GM18511 (cell line): ENCODE measurements around the gene NALCN.
A peak's percentile ranks its signal among the peaks of the same experiment; 100 is the strongest.

Source experiments
- ATAC-seq: cut with Tn5 transposase; IDR thresholded peaks from one replicate; pipeline ENCODE4 v1.9.1; 2021; ENCODE audit warnings: mild to moderate bottlenecking, moderate library complexity; ENCODE audit not compliant: unreplicated experiment

The NALCN gene

DNA sequence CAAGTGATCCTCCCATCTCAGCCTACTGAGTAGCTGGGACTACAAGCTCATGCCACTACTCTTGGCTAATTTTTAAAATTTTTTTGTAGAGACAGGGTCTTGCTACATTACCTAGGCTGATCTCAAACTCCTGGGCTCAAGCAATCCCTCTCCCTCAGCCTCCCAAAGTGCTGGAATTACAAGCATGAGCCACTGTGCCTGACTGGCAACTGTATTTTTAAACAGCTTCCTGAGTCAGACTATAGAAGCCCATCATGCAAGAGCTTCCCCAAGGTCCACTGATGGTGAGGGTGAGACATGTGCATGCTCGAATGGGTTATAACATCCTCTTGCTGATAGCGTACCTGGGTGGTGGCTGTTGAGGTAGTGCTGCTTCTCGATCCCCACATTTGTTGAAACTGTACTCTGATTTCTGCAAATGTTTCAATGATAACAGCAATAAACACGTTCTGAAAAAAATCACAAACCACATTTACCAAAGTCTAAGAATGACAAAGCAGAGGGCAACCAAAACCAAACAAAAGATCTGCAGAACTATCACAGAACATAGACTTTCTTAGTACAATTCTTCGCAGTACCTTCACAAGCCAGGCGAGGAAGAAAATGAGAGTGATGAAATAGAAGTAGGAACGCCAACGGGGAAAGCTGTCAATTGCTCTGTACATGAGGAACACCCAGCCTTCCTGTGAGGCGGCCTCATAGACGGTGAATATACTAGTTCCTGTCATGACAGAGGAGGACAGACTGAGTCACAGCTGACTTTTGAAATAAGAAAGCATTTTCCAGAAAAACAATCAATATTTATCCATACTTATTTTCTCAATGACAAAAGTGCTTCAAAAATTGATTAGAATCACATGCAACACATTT lies 124.4 kb downstream of the NALCN start:
- ATAC-seq, result no peak

DNA sequence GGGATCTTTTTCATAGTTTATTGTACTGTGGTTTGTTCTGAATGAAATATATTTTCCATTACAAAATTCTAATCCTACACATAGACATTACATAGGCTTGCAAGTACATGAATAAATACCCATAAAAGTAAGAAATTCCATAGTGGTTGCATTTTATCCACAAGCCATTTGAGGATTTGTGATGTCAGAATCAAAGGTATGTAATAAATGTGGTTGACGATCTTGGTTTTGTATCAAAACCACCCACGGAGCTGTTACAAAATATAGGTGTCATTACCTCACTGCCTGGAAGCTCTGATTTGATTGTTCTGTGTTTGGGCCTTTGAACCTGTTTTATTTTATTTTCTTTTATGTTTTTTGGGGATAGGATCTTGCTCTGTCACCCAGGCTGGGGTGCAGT lies 125.1 kb downstream of the NALCN start:
- ATAC-seq, result no peak

DNA sequence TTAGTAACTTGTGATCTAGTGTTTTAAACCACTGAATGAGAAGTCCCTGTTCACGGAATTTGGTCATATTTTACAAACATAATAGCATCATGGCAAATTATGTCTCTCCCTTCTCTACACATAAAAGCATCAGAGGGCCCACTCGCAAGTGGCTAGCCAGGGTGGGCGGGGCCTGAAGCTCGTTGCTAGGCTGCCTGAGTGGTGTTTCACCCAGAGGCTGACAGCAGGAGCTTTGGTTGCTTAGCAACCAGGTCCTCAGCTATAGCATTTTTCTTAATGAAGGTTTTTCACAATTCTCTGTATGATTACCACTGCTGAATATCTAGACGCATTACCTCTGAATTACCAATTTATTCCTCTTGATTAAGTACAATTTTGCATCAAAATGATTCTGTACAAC lies 126.5 kb downstream of the NALCN start:
- ATAC-seq, result no peak

DNA sequence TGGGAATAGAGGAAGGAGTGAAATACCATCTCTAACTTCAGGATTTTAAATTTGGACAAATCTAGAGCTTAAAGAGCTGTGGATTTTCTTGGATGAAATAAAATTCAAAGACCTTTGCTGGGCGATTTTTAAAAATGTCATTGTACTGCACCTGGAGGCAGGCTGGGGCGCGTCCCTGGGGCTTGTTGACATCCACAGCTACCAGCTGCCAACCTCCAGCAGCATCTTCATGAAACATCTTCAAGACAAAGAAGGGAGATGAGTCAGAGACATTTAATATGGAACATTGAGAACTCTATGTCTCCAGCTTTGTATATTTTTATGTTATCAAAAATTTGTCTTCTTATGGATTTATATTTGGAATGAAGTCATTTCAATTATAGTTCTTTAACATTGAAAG lies 132.5 kb downstream of the NALCN start:
- ATAC-seq, result no peak

DNA sequence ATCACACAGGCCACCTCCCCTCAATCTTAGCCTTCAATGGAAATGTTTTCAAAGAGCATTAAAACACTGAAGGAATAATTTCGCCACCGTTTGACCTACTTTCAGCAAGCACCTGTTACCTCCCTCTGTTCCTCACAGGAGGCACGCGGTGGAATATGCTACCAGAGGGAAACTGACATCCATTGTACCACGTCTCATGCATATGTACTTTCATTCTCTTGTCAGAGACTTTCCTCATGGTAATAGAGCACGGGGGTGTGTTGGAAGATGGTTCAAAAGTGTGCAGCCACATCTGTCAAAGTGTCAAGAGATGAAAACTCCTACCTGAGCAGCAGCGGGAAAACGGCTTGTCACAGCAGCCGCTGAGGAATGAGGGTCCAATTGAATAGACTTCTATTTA lies 143.4 kb downstream of the NALCN start:
- no peak for ATAC-seq

DNA sequence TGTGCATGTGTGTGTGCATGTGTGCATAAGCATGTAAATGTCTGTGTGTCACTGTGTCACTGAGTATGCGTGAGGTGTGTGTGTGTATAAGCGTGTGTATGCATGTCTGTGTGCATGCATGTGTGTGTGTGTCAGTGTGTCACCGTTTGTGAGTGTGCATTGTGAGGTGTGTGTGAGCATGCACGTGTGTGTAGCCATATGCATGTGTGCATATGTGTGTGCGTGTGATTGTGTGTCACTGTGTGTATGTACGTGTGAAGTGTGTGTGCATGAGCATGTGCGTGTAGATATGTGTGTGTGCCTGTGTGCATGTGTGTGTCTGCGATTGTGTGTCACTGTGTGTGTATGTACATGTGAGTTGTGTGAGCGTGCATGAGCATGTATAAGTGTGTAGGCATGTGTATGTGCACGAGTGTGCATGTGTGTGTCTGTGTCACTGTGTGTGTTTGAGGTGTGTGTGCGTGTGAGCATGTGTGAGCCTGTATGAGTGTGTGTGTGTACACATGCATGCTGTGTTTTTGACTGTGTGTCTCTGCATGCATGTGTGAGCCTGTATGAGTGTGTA lies 144.5 kb downstream of the NALCN start:
- no peak for ATAC-seq

DNA sequence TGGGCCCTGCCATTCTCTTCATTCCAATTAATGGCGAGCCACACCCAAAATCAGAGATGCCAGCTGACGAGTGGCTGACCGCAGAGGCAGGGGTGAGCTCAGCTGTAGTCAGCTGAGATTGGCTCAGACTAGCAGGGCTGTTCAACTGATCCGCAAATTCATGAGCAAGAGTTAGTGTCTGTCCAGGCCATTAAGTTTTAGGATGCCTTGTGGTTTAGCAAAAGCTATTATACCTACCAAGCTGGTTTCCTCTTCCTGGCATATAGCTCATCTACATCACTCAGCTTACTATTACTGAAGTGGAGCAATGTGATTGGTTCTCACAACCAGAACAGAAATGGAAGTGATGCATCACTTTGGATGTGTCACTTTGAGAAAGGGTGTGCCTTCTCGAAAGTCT lies 148.7 kb downstream of the NALCN start:
- ATAC-seq, result no peak

DNA sequence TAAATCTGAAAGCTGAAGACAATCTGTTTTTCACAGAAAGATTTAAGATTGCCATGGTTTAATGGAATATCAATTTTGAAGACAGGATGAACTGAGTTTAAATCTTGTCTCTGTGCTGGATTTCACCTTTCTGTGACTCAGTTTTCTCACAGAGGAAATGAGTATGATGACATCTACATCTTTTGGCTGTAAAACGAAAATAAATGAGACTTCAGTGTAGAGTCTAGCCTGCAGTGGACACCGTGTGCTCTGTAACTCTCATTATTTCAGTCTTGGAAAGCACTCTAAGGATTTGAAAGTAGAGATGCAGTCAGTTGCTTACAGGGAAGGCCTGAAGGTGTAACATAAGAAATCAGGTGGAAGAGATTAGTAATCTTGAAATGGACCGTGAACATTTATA lies 150.4 kb downstream of the NALCN start:
- ATAC-seq, result no peak

DNA sequence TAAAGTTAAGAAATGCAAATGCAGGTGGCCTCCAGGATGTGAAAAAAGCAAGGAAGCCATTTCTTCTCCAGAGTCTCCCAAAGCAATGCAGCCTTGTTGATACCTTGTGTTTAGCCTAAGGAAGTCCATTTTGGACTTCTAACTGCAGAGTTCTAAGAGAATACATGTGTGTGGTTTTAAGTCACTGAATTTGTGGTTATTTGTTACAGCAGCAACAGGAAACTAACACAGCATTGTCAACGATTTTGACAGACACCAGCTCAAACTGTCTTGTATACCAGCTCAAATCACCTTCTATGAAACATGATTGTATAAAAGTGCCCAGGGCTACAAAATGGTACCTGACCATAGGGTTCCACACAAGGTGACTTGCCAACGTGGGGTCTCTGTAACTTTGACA lies 151.4 kb downstream of the NALCN start:
- ATAC-seq, result no peak

DNA sequence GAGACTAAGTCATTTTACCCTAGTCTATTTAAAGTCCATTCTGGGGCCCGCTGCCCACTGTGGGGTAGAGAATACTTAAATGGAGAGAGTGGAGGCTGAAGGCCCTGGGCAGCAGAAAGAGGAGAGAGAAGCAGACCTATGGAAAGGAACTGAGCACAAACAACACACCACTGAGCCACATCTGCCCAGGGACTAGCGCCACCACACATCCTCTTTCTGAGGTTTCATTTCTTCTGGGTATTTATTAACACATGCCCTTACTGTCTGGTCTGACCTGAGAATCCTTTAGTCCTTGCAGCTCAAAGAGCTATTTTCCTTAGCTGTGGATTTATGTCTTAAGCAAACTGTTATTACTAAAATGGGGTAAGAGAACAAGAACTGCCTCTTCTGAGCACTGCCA lies 154.0 kb downstream of the NALCN start:
- peak; percentile 67 for ATAC-seq

DNA sequence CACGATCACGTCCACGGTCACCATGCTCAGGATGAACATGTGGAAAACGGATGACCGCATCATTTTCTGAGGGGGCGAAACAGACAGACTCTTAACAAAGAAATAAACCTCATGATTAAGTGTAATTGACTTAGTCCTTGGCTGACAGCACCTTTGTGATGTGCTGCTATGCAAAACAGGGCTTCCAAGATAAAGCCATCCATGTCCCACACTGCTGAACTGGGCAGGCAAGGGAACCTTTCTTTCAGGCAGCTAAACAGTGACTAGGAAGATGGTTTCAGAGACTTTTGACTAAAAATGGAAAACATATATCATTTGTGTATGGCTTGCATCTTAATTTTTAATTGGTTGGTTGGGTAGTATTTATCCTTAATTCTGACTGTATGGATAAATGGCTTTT lies 157.8 kb downstream of the NALCN start:
- peak; percentile 3 for ATAC-seq

DNA sequence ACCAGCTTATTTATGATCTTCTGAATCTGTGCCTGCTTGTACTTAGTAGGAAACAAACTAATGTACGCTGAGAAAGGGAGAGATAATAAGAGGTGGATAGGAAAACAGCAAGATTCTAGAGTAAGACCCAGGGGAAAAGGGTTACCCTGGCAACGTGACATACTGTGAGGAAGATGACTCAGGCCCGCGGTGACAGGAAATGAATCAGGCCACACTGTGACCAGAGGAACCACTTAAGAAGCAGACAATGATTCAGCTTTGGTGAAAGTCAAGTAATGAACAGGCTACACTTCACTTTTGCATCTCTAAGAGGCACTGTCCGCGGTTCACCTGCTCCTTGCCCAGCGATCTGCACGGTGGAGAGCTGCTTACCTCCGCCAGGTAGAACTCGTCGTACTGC lies 158.2 kb downstream of the NALCN start:
- ATAC-seq, result peak; percentile 97

DNA sequence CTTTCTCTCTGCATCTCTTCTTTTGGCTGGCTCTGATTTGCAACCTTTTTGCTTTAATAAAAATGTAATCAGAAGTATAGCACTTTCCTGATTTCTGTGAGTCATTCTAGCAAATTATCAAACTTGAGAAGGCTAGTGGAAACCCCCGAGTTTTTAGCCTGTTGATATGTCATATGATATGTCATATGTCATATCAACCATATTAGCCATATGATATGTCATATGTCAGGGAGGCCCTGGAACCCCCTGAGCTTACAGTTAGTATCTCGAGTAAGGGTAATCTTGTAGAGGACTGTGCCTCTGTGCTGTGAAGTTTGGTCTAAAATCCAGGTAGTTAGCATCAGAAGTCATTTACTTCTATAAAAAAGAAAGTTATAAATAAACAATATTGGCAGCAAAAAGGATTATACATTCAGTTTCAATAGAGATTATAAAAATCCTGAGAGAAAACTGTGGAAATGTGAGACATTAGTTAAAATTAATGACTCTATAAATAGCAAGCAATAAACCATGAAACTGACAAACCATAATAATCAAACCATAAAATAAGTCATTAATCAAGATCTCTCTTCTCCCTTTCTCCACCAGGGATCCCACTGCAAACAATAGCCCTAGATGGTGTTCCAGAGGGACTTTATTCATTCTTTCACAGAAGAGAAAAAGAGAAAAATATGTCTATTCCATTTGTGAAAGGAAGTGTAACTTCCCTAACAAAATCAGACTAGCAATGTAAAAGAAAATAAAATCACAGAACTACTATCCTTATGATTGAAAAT lies 167.4 kb downstream of the NALCN start:
- no peak for ATAC-seq

DNA sequence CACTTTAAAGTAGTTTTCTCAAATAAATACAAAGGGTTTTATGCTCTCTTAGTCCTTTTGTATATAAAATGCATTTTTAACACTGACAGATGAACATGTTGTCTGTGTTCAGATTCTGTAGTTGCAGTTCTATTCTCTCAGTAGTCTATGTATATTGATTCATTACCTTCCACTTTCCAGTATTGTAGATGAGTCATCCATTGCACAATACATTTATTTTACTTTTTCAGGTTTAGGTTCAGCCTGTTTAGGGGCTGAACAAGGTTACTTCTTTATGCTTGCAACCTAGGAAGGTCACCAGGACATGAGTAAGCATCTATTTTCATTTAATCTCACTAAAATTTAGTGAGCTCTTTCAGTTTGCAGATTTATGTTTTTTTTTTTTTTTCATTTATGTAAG lies 173.6 kb downstream of the NALCN start:
- no peak for ATAC-seq

DNA sequence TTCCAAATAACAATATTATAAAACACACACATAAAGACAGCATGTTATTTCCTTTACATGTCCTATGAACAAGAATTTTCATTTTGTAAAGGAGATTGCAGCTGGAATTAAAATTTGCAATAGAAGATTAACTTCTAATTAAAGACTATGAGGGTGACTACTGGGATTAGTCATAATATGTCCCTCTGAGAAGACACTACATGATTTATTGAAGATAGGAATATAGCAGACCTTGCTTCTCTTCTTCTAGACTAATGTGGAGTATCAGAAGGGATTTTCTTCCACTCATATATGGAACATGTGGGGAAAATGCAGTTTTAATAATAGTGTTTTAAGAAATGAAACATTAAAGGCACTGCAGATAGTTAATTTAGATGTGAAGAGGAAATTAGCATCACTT lies 177.8 kb downstream of the NALCN start:
- ATAC-seq, result no peak

DNA sequence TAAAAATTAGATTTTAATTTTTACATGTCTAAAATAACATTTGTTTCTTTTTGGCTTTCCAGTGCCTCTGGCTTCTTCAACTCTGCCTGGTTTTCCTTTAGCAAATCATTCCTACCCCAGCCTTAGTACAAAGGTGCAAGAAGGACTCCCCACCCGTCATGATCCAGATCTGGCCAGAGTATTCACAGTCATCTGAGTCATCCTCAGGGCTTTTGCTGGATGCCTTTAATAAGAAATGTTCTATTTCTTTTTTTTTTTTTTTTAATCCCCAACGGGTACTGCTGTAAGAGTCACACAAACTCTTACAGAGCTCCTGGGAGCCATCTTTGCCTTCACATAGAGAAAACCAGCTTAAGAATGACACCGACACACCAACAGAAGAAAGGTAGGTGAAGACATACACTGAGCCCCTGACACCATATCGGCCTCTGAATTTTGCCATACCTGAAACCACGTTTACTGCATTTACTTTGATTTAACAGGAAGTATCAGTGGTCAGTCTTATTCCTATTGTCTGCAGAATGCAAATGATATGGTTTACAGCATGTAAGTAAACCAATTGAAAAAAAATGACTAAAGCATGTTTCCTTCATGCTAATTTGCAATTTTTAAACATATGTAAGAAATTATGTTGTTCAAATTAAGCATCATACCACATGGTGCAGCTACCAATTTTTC lies 184.4 kb downstream of the NALCN start:
- no peak for ATAC-seq

DNA sequence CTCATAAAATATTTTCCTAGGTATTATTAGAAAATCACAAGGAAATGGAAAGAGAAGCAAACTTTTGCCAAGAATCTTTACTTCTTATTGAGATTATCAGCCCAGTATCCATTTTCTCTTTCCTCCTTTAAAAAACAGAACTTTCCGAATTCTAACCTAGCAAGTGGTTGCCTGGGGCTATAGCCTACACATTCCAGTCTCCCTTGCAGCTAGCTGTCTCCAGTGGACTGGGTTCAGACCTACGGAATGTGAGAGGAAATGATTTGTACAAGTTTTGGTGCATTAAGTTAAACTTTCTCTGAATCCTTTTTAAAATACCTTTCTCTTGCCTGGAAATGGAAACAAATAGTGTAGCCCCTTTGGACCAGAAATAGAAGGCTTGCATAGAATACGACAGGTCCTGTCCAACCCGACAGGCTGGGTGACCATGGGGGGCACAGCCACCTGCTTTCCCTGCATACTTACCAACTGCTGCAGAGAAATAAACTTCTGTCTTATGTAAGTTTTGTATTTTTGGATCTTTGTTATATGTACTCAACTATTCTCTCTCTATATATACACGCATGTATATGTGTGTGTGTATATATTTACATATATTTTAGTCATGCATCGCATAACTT lies 185.9 kb downstream of the NALCN start:
- no peak for ATAC-seq

DNA sequence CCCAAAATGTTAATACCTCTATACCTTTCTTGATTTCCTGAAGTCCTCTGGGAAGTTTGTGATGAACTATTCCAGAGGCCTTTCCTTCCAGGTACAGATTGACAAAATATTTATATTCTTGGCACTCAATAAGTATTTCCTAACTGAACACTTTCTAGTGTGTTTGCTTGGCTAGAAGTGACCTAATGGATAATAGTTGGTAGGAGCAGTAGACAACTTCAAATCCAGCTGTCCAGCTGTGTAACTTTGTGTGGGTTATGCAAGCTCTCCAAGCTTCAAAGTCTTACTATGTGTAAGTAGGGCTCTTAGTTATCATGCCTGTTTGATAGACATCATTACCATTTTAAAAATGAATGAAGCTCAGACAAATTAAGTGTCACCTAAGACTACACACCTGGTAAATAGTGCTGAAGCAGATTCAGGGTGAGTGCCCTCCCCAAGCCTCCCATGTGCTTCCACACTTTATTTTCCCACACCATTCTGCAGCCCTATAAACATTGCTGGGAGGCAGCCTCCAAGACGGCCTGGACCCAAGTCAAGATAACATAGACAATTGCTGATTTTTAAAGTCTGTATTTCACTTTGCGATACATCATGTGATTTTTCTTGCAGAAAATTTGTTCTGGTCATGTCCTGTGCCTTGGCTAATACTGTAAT lies 196.6 kb downstream of the NALCN start:
- ATAC-seq, result no peak

DNA sequence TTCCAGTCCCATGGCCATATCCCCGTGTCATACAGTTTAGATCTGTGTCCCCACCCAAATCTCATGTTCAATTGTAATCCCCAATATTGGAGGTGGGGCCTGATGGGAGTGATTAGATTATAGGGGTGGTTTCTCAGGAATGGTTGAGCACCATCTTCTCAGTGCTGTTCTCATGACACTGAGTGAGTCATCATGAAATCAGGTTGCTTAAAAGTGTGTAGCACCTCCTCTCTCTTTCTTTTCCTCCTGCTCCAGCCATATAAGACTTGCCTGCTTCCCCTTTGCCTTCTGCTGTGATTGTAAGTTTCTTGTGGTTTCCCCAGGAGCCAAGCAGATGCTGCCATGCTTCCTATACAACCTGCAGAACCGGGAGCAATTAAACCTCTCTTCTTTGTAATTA lies 197.8 kb downstream of the NALCN start:
- no peak for ATAC-seq

DNA sequence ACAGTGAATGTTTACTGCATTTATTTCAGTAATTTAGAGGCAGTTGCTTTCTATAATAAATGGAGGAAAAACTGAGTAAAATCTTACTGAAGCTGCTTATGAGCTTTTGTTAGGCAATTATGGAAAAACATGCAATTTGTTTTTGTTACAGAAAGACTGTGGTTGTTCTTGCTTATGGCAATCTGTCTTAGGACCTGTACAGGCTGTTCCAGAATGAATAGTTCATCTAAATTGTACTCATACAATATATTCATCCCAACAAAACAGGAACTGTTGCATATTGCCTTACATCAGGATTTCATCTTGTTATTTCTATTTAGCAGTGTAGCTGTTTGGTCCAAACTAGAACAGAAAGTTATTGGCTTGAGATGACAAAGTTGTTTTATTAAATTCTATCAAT lies 199.2 kb downstream of the NALCN start:
- no peak for ATAC-seq
